Measurements from ENCODE around the gene MYEOV. TPM values are rescaled to one million over a fixed set of nuclear protein-coding genes. Genes with fewer than 3 reads are reported as not detected.

Gene MYEOV
- total and polyA plus RNA-seq, 2 experiments from 2014 or later, result 0.14 TPM; not detected in 1

DNA sequence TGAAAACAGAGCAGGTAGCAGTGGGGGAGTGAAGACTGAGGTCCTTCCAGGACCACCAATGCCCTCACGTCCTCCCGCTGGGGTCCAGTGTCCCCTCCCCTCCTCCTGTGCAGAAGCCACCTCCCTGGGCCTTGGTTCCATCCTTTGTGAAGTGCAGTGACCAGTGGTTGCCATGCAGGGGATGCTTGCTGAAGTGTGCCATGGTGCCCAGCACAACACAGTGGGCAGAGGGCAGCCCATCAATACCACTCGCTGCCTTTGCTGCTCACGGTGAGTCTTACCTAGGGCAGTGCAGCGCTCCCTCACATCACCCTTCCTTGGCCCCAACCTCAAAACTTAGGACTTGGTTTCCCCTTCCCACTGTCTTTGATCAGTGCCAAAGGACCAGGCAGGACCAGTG lies 12.9 kb downstream of the MYEOV start:
- Histone ChIP-seq H3K4me3 (no peak overlapping the region), H3K27ac (ENCODE audit: low read depth) (no peak overlapping the region), H3K4me1 (ENCODE audit: insufficient read depth) (no peaks in the 10 kb centered on the region), H4K20me1 (replicated peaks; ENCODE audit: insufficient read depth) (no peaks in the 10 kb centered on the region), H3K9me2 (ENCODE audit: insufficient read depth) (no peaks in the 10 kb centered on the region), H3F3A (replicated peaks; ENCODE audit: low read depth) (no peaks in the 10 kb centered on the region), H3K36me3 (ENCODE audit: insufficient read depth) (no peaks in the 10 kb centered on the region), H3K4me2 (no peak overlapping the region), H3K79me2 (replicated peaks; ENCODE audit: insufficient read depth) (no peaks in the 10 kb centered on the region), H2AFZ (no peak overlapping the region), H3K27me3 (ENCODE audit: insufficient read depth) (no peaks in the 10 kb centered on the region)
- no peak overlapping the region for H3K27ac Mint-ChIP-seq
- peaks cover 8% of the 10 kb centered on the region for H3K27me3 Mint-ChIP-seq (ENCODE audit: insufficient read depth, low read depth, poor library complexity)
- H3K4me1 Mint-ChIP-seq, result no peaks in the 10 kb centered on the region; the same call in 2 of the 3 replicates
- H3K4me3 Mint-ChIP-seq, result no peak overlapping the region
- no peak for ATAC-seq
- DNase-seq (ENCODE audit: low spot score), result no peak
- H3K9me3 Mint-ChIP-seq, result no peaks in the 10 kb centered on the region
- no peaks in the 10 kb centered on the region for H3K36me3 Mint-ChIP-seq (ENCODE audit: low read depth)
- TF ChIP-seq CREB1 (CRISPR knock-in tag; IDR thresholded peaks at IDR 0.05; ENCODE audit: low read depth) (no peak), STAT1 (IDR thresholded peaks at IDR 0.05; ENCODE audit: unreplicated experiment) (no peak), NANOG (IDR thresholded peaks at IDR 0.05; ENCODE audit: borderline replicate concordance) (no peak), ZNF331 (CRISPR knock-in tag; IDR thresholded peaks at IDR 0.05; ENCODE audit: low read depth) (no peak), ZNF114 (CRISPR knock-in tag; IDR thresholded peaks at IDR 0.05) (no peak)
- TF ChIP-seq, protein P1, sequence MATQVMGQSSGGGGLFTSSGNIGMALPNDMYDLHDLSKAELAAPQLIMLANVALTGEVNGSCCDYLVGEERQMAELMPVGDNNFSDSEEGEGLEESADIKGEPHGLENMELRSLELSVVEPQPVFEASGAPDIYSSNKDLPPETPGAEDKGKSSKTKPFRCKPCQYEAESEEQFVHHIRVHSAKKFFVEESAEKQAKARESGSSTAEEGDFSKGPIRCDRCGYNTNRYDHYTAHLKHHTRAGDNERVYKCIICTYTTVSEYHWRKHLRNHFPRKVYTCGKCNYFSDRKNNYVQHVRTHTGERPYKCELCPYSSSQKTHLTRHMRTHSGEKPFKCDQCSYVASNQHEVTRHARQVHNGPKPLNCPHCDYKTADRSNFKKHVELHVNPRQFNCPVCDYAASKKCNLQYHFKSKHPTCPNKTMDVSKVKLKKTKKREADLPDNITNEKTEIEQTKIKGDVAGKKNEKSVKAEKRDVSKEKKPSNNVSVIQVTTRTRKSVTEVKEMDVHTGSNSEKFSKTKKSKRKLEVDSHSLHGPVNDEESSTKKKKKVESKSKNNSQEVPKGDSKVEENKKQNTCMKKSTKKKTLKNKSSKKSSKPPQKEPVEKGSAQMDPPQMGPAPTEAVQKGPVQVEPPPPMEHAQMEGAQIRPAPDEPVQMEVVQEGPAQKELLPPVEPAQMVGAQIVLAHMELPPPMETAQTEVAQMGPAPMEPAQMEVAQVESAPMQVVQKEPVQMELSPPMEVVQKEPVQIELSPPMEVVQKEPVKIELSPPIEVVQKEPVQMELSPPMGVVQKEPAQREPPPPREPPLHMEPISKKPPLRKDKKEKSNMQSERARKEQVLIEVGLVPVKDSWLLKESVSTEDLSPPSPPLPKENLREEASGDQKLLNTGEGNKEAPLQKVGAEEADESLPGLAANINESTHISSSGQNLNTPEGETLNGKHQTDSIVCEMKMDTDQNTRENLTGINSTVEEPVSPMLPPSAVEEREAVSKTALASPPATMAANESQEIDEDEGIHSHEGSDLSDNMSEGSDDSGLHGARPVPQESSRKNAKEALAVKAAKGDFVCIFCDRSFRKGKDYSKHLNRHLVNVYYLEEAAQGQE (IDR thresholded peaks at IDR 0.05; ENCODE audit: unreplicated experiment), result no peak
- TF ChIP-seq, protein P2, sequence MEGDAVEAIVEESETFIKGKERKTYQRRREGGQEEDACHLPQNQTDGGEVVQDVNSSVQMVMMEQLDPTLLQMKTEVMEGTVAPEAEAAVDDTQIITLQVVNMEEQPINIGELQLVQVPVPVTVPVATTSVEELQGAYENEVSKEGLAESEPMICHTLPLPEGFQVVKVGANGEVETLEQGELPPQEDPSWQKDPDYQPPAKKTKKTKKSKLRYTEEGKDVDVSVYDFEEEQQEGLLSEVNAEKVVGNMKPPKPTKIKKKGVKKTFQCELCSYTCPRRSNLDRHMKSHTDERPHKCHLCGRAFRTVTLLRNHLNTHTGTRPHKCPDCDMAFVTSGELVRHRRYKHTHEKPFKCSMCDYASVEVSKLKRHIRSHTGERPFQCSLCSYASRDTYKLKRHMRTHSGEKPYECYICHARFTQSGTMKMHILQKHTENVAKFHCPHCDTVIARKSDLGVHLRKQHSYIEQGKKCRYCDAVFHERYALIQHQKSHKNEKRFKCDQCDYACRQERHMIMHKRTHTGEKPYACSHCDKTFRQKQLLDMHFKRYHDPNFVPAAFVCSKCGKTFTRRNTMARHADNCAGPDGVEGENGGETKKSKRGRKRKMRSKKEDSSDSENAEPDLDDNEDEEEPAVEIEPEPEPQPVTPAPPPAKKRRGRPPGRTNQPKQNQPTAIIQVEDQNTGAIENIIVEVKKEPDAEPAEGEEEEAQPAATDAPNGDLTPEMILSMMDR (conservative IDR thresholded peaks at IDR 0.05; ENCODE audit: low read depth in 2 of 2), result no peak
- TF ChIP-seq, protein P3, sequence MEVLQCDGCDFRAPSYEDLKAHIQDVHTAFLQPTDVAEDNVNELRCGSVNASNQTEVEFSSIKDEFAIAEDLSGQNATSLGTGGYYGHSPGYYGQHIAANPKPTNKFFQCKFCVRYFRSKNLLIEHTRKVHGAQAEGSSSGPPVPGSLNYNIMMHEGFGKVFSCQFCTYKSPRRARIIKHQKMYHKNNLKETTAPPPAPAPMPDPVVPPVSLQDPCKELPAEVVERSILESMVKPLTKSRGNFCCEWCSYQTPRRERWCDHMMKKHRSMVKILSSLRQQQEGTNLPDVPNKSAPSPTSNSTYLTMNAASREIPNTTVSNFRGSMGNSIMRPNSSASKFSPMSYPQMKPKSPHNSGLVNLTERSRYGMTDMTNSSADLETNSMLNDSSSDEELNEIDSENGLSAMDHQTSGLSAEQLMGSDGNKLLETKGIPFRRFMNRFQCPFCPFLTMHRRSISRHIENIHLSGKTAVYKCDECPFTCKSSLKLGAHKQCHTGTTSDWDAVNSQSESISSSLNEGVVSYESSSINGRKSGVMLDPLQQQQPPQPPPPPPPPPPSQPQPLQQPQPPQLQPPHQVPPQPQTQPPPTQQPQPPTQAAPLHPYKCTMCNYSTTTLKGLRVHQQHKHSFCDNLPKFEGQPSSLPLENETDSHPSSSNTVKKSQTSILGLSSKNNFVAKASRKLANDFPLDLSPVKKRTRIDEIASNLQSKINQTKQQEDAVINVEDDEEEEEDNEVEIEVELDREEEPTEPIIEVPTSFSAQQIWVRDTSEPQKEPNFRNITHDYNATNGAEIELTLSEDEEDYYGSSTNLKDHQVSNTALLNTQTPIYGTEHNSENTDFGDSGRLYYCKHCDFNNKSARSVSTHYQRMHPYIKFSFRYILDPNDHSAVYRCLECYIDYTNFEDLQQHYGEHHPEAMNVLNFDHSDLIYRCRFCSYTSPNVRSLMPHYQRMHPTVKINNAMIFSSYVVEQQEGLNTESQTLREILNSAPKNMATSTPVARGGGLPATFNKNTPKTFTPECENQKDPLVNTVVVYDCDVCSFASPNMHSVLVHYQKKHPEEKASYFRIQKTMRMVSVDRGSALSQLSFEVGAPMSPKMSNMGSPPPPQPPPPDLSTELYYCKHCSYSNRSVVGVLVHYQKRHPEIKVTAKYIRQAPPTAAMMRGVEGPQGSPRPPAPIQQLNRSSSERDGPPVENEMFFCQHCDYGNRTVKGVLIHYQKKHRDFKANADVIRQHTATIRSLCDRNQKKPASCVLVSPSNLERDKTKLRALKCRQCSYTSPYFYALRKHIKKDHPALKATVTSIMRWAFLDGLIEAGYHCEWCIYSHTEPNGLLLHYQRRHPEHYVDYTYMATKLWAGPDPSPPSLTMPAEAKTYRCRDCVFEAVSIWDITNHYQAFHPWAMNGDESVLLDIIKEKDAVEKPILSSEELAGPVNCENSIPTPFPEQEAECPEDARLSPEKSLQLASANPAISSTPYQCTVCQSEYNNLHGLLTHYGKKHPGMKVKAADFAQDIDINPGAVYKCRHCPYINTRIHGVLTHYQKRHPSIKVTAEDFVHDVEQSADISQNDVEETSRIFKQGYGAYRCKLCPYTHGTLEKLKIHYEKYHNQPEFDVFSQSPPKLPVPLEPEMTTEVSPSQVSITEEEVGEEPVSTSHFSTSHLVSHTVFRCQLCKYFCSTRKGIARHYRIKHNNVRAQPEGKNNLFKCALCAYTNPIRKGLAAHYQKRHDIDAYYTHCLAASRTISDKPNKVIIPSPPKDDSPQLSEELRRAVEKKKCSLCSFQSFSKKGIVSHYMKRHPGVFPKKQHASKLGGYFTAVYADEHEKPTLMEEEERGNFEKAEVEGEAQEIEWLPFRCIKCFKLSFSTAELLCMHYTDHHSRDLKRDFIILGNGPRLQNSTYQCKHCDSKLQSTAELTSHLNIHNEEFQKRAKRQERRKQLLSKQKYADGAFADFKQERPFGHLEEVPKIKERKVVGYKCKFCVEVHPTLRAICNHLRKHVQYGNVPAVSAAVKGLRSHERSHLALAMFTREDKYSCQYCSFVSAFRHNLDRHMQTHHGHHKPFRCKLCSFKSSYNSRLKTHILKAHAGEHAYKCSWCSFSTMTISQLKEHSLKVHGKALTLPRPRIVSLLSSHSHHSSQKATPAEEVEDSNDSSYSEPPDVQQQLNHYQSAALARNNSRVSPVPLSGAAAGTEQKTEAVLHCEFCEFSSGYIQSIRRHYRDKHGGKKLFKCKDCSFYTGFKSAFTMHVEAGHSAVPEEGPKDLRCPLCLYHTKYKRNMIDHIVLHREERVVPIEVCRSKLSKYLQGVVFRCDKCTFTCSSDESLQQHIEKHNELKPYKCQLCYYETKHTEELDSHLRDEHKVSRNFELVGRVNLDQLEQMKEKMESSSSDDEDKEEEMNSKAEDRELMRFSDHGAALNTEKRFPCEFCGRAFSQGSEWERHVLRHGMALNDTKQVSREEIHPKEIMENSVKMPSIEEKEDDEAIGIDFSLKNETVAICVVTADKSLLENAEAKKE (CRISPR knock-in tag; IDR thresholded peaks at IDR 0.05), result no peak
